HepG2 (cell line): ENCODE measurements around the gene SLC39A1. TPM values are rescaled to one million over a fixed set of nuclear protein-coding genes. Genes with fewer than 3 reads are reported as not detected.
A peak's percentile ranks its signal among the peaks of the same experiment; 100 is the strongest.

Source experiments
- ATAC-seq: fragments of 200-7000 bp; cut with Tn5 transposase; 3 replicates; pipeline ENCODE4 v1.9.1; 2020; ENCODE audit warnings: mild to moderate bottlenecking, moderate library complexity
- BruUV-seq: library from RNA; stranded (reverse); fragments of 400-500 nt; replicated peaks from 2 replicates; lab custom pipeline; 2021; lab: Mats Ljungman, UMichigan
- CTCF ChIA-PET: fragments of 300-600 bp; formaldehyde crosslinking; extraction: SDS; loops from one replicate; lab custom pipeline; 2021; ENCODE audit warnings: low total read pairs, inconsistent platforms, low intra/inter-chr PET ratio; lab: Yijun Ruan, JAX
- POLR2A ChIA-PET: fragments of 350-600 bp; sonication (Branson Sonifier 250); formaldehyde crosslinking; loops from one replicate; lab custom pipeline; 2020; ENCODE audit warnings: antibody characterized with exemption, inconsistent platforms; lab: Yijun Ruan, JAX
- DNase-seq: peaks from one replicate; pipeline ENCODE4 v3.0.0-alpha.2; 2015; ENCODE audit warnings: low spot score
- FAIRE-seq: peaks from 3 replicates; lab custom pipeline; 2011; peaks lifted over from hg19 to GRCh38; lab: Jason Lieb, UNC
- H2AFZ ChIP-seq: one replicate; pipeline ENCODE4 v1.6.1; 2011; ENCODE audit warnings: low read length, inconsistent platforms
- H3K27ac ChIP-seq: fragments of 300-600 bp; 3 replicates; pipeline ENCODE4 v1.8.0; 2011; ENCODE audit warnings: mixed run types, mild to moderate bottlenecking, mixed read lengths, low read length, inconsistent platforms; ENCODE audit not compliant: insufficient read depth; ENCODE audit errors: extremely low read length
- H3K27me3 ChIP-seq, 2 experiments: fragments of 200-600 bp in 1 of 2; 2 replicates in 1 of 2; 3 replicates in 1 of 2; pipeline versions ENCODE4 v1.6.0 to v1.8.0; 2011; ENCODE audit warnings: low read length in 2 of 2, mild to moderate bottlenecking in 2 of 2, moderate library complexity in 2 of 2, inconsistent platforms in 1 of 2; ENCODE audit not compliant: insufficient read depth in 2 of 2, control insufficient read depth in 1 of 2
- H3K36me3 ChIP-seq, 2 experiments: fragments of 200-600 bp in 1 of 2; replicated peaks in 1 of 2; 2 replicates in 1 of 2; 3 replicates in 1 of 2; pipeline versions ENCODE4 v1.5.1 to v1.8.0; 2011; ENCODE audit warnings: low read length in 2 of 2, inconsistent platforms in 1 of 2; ENCODE audit not compliant: insufficient read depth in 2 of 2, control insufficient read depth in 1 of 2
- H3K4me1 ChIP-seq: 2 replicates; pipeline ENCODE4 v1.5.1; 2012; ENCODE audit warnings: low read length, inconsistent platforms; ENCODE audit not compliant: insufficient read depth
- H3K4me2 ChIP-seq: 2 replicates; pipeline ENCODE4 v1.6.0; 2011; ENCODE audit warnings: low read depth, low read length, inconsistent platforms
- H3K4me3 ChIP-seq, 3 experiments: fragments of 200-600 bp in 1 of 3; sonication (generic), shearing (Covaris generic) in 1 of 3; replicated peaks in 1 of 3; 2 replicates each; pipeline ENCODE4 v1.5.1; 2011 to 2016; ENCODE audit warnings: low read length in 3 of 3, inconsistent platforms in 2 of 3, low read depth in 2 of 3, mild to moderate bottlenecking in 2 of 3, control low read depth in 1 of 3, mixed read lengths in 1 of 3; ENCODE audit not compliant: insufficient read depth in 1 of 3
- H3K79me2 ChIP-seq: one replicate; pipeline ENCODE4 v1.6.1; 2011; ENCODE audit warnings: low read length, inconsistent platforms; ENCODE audit not compliant: insufficient read depth
- H3K9ac ChIP-seq: 2 replicates; pipeline ENCODE4 v1.6.0; 2011; ENCODE audit warnings: mild to moderate bottlenecking, low read depth, low read length, inconsistent platforms; ENCODE audit not compliant: insufficient read depth
- H3K9me3 ChIP-seq: 2 replicates; pipeline ENCODE4 v1.5.1; 2012; ENCODE audit warnings: mild to moderate bottlenecking, low read length
- H4K20me1 ChIP-seq: 2 replicates; pipeline ENCODE4 v1.6.0; 2011; ENCODE audit warnings: inconsistent platforms, mild to moderate bottlenecking, low read length, moderate library complexity; ENCODE audit not compliant: insufficient read depth
- BORCS8-MEF2B ChIP-seq: sonication (generic); formaldehyde crosslinking; IDR thresholded peaks from 2 replicates; pipeline ENCODE4 v1.8.0; 2022; ENCODE audit warnings: mild to moderate bottlenecking, missing genetic modification reagents
- EHMT2 ChIP-seq: fragments of 200-600 bp; sonication (generic); IDR thresholded peaks from 2 replicates; pipeline ENCODE4 v1.7.0; 2017; ENCODE audit warnings: antibody characterized with exemption, low read depth, low read length, borderline replicate concordance
- FOSL2 ChIP-seq: sonication (generic); formaldehyde crosslinking; IDR thresholded peaks from 2 replicates; pipeline ENCODE4 v1.4.0; 2020; ENCODE audit warnings: missing genetic modification reagents
- FOXM1 ChIP-seq: sonication (generic); formaldehyde crosslinking; IDR thresholded peaks from 2 replicates; pipeline ENCODE4 v1.5.0; 2020; ENCODE audit warnings: missing genetic modification reagents
- KMT2A ChIP-seq: sonication (generic); formaldehyde crosslinking; IDR thresholded peaks from 2 replicates; pipeline ENCODE4 v1.4.0; 2020; ENCODE audit warnings: missing genetic modification reagents
- PHF5A ChIP-seq: IDR thresholded peaks from one replicate; pipeline ENCODE4 v1.6.1; 2018; ENCODE audit warnings: low read depth, missing genetic modification reagents; ENCODE audit not compliant: unreplicated experiment
- SRY ChIP-seq: sonication (generic); formaldehyde crosslinking; IDR thresholded peaks from 2 replicates; pipeline ENCODE4 v1.8.0; 2022; ENCODE audit warnings: mild to moderate bottlenecking, missing genetic modification reagents
- TGIF2 ChIP-seq: IDR thresholded peaks from 2 replicates; pipeline ENCODE4 v1.6.1; 2016; ENCODE audit warnings: control low read depth, missing compliant biosample characterization
- ZC3H13 ChIP-seq: sonication (generic); formaldehyde crosslinking; IDR thresholded peaks from 2 replicates; pipeline ENCODE4 v1.8.1; 2023; ENCODE audit warnings: mild to moderate bottlenecking, missing genetic modification reagents, moderate library complexity
- ZFX ChIP-seq: sonication (generic); formaldehyde crosslinking; IDR thresholded peaks from 2 replicates; pipeline ENCODE4 v1.4.0; 2020; ENCODE audit warnings: mild to moderate bottlenecking, low read depth, missing genetic modification reagents, moderate library complexity
- ZNF383 ChIP-seq: sonication (generic); formaldehyde crosslinking; IDR thresholded peaks from 2 replicates; pipeline ENCODE4 v1.4.0; 2020; ENCODE audit warnings: missing genetic modification reagents, mild to moderate bottlenecking, borderline replicate concordance
- ZNF772 ChIP-seq: sonication (generic); formaldehyde crosslinking; IDR thresholded peaks from 2 replicates; pipeline ENCODE4 v1.5.0; 2020; ENCODE audit warnings: mild to moderate bottlenecking, missing genetic modification reagents
- ZSCAN25 ChIP-seq: sonication (generic); formaldehyde crosslinking; IDR thresholded peaks from 2 replicates; pipeline ENCODE4 v1.8.0; 2022; ENCODE audit warnings: mild to moderate bottlenecking, missing genetic modification reagents
- WGBS: methylation state at CpG from one replicate; pipeline ENCODE4 v1.1.6; 2017; ENCODE audit warnings: low lambda C conversion rate; 5-methylcytosine and 5-hydroxymethylcytosine counted together
- in situ Hi-C: cut with HindIII; loops from 2 replicates; pipeline ENCODE4 v1.10.0; 2017; ENCODE audit warnings: low pct_unique_long_range_greater_than_20kb; ENCODE audit not compliant: extremely low pct_ligation_motif_present
- intact Hi-C: fragments of 100-400 bp; cut with micrococcal nuclease; formaldehyde crosslinking; loops from one replicate; pipeline ENCODE4 v1.10.0; 2022; ENCODE audit not compliant: unreplicated experiment
- polyA plus RNA-seq, 8 experiments: library from polyadenylated mRNA; depleted of rRNA in 3 of 8; stranded (reverse) in 7 of 8; unstranded in 1 of 8; fragments of >200 nt; fragmentation: Illumina TruSeq in 4 of 8; extraction: Trizol in 4 of 8; gene quantifications; 2 replicates each; pipeline versions ENCODE4 v1.2.1 to v1.2.3, GENCODE V29; 2011 to 2016; ENCODE audit warnings: low read depth in 4 of 8, missing spikeins in 1 of 8, mixed read lengths in 1 of 8; ENCODE audit not compliant: insufficient read depth in 1 of 8
- total RNA-seq, 5 experiments: library from RNA; depleted of rRNA; stranded (reverse); fragments of >200 nt; fragmentation: Illumina TruSeq; extraction: Trizol; gene quantifications; 2 replicates each; pipeline ENCODE4 v1.2.3, GENCODE V29; 2016; ENCODE audit warnings: low read depth in 1 of 5
- TF ChIP-seq, protein P1 (sequence below): sonication (generic); formaldehyde crosslinking; IDR thresholded peaks from 2 replicates; pipeline ENCODE4 v1.8.1; 2023; ENCODE audit warnings: mild to moderate bottlenecking, missing genetic modification reagents, borderline replicate concordance
- TF ChIP-seq, protein P2 (sequence below): sonication (generic); formaldehyde crosslinking; IDR thresholded peaks from 2 replicates; pipeline ENCODE4 v1.4.0; 2020; ENCODE audit warnings: missing genetic modification reagents; ENCODE audit errors: not compliant biosample characterization
- TF ChIP-seq, protein P3 (sequence below): sonication (generic); formaldehyde crosslinking; IDR thresholded peaks from 2 replicates; pipeline ENCODE4 v1.5.0; 2020; ENCODE audit warnings: mild to moderate bottlenecking, missing genetic modification reagents, moderate library complexity
- TF ChIP-seq, protein P4 (sequence below): sonication (generic); formaldehyde crosslinking; IDR thresholded peaks from 2 replicates; pipeline ENCODE4 v1.5.1; 2020; ENCODE audit warnings: mild to moderate bottlenecking, moderate library complexity, missing genetic modification reagents

Gene SLC39A1
- total and polyA plus RNA-seq, 2 of the 13 experiments (the other 11 are each of a cell fraction or from before 2014, with no cell fraction given), result 71.2 to 78.4 TPM

DNA sequence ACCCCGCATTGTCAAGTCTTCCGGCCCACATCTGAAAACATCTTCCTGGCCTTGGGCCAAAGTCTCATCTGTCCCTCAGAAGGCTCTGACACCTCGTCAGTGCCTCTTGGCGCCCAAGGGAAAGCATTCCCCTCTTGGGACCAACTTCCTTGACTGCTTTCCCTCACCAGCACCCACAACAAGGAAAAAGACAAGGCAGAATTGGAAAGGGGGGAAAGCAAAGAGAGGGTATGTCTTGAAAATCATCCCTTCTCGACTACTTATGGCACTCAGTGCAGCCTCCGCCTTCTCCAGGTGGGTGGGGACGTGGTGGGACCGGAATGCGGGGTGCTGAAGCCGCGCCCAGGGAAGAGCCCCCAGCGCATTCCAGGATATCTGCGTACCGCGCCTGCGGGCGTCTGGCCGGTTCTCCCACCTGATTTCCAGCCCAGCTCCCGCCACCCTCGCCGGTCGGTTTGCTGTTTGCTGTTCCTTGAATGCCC, 554 bp upstream of the SLC39A1 start (continued):
- 0 out of 2 replicates have a peak, but pooled peaks have one; percentile 26 for TF ChIP-seq SRY (CRISPR knock-in tag)
- TF ChIP-seq KMT2A (CRISPR knock-in tag), result 0 out of 2 replicates have a peak, but pooled peaks have one; percentile 22
- TF ChIP-seq ZFX (CRISPR knock-in tag), result peak; percentile 51; the same call in 1 of the 2 replicates
- no peak for TF ChIP-seq FOXM1
- peak; percentile 78 for TF ChIP-seq ZNF772 (CRISPR knock-in tag)

DNA sequence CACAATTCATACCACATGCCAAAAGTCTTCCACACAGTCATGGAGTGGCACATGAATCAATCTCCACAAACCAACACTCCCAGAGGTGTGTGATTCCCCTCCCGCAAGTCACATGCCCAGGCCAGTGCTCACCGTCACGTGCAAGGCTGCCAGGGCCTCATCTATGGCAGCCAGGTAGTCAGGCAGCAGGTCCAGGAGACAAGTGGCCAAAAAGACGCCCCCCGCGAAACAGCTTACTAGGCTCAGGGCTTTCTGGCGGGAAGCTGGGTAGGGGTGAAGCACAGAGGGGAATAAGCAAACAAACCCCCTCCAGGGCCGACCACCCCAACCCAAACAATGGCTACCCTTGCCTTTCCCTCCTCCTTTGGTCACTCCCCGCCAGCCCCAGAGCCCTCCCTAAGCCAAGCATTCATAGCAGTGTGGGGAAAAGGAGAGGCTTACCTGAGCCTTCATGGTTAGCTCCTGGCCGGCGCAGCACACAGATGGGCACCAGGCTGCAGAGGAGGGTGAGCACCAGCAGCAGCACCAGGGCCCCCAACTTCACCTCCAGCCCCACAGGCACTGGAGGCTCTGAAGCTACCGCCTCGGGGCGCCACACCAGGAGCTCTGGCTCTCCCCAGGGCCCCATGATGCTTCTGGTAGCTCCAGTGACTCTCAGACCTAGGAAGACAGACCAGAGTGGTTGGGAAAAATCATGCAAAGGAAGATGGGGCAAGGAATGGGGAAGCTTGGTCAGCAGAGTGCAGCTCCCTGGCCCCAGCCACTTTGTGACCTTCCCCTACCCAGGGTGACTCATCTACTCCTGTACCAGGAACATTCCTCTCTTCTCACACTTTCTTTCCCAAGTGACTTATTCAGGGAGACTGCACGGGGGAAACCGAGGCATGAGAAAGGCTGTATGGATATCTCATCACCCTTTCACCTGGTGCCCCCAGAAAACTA, 978 bp downstream of the SLC39A1 start:
- H3K9me3 ChIP-seq, result no peaks in the 10 kb centered on the region
- CTCF ChIA-PET, result no interaction called here
- ATAC-seq (peak; percentile 0; the same call in 1 of the 3 replicates), FAIRE-seq (no peak), DNase-seq (peak; percentile 26)
- intact Hi-C loops, result no loop called here
- peaks cover 48% of the 10 kb centered on the region for H3K4me1 ChIP-seq
- peaks cover 0 to 6% of the 10 kb centered on the region in 2 experiments; a peak in 1 of 5 replicates for H3K27me3 ChIP-seq
- H3K79me2 ChIP-seq, result peaks cover 35% of the 10 kb centered on the region
- no peak overlapping the region for H2AFZ ChIP-seq
- H3K36me3 ChIP-seq, result peaks cover 0 to 13% of the 10 kb centered on the region in 2 experiments; a peak in 1 of 5 replicates
- peak overlapping the region; percentile 89 for H3K9ac ChIP-seq
- 52% methylated on average over 14 of the region's 16 CpGs for WGBS
- H3K27ac ChIP-seq, result peak overlapping the region; percentile 79
- H4K20me1 ChIP-seq, result no peaks in the 10 kb centered on the region
- POLR2A ChIA-PET, result interaction anchor here (1.0 to 10.0 kb wide), 8 partner anchors 9 to 257 kb away, joined by 4 to 209 read pairs (median 22); partner anchors contain the start of genes DENND4B, GATAD2B, JTB and RAB13
- in situ Hi-C loops, result no loop called here
- H3K4me3 ChIP-seq, result peak overlapping the region; percentile 85 to 92 (median 90)
- BruUV-seq, result no TSS peak
- H3K4me2 ChIP-seq, result peak overlapping the region; percentile 98
- no peak for TF ChIP-seq TGIF2 (CRISPR knock-in tag)
- TF ChIP-seq, protein P1, sequence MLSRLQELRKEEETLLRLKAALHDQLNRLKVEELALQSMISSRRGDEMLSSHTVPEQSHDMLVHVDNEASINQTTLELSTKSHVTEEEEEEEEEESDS (CRISPR knock-in tag), result no peak
- TF ChIP-seq, protein P2, sequence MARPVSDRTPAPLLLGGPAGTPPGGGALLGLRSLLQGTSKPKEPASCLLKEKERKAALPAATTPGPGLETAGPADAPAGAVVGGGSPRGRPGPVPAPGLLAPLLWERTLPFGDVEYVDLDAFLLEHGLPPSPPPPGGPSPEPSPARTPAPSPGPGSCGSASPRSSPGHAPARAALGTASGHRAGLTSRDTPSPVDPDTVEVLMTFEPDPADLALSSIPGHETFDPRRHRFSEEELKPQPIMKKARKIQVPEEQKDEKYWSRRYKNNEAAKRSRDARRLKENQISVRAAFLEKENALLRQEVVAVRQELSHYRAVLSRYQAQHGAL (CRISPR knock-in tag), result peak; percentile 1
- no peak for TF ChIP-seq BORCS8-MEF2B (CRISPR knock-in tag)
- peak; percentile 64; the same call in 1 of the 2 replicates for TF ChIP-seq SRY (CRISPR knock-in tag)
- no peak for TF ChIP-seq ZNF383 (CRISPR knock-in tag)
- TF ChIP-seq, protein P3, sequence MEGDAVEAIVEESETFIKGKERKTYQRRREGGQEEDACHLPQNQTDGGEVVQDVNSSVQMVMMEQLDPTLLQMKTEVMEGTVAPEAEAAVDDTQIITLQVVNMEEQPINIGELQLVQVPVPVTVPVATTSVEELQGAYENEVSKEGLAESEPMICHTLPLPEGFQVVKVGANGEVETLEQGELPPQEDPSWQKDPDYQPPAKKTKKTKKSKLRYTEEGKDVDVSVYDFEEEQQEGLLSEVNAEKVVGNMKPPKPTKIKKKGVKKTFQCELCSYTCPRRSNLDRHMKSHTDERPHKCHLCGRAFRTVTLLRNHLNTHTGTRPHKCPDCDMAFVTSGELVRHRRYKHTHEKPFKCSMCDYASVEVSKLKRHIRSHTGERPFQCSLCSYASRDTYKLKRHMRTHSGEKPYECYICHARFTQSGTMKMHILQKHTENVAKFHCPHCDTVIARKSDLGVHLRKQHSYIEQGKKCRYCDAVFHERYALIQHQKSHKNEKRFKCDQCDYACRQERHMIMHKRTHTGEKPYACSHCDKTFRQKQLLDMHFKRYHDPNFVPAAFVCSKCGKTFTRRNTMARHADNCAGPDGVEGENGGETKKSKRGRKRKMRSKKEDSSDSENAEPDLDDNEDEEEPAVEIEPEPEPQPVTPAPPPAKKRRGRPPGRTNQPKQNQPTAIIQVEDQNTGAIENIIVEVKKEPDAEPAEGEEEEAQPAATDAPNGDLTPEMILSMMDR (CRISPR knock-in tag), result peak; percentile 33
- TF ChIP-seq PHF5A (CRISPR knock-in tag), result no peak
- TF ChIP-seq ZC3H13 (CRISPR knock-in tag), result 0 out of 2 replicates have a peak, but pooled peaks have one; percentile 28
- TF ChIP-seq ZSCAN25 (CRISPR knock-in tag), result peak; percentile 70; the same call in 1 of the 2 replicates
- TF ChIP-seq EHMT2, result no peak
- TF ChIP-seq FOSL2, result peak; percentile 83
- TF ChIP-seq, protein P4, sequence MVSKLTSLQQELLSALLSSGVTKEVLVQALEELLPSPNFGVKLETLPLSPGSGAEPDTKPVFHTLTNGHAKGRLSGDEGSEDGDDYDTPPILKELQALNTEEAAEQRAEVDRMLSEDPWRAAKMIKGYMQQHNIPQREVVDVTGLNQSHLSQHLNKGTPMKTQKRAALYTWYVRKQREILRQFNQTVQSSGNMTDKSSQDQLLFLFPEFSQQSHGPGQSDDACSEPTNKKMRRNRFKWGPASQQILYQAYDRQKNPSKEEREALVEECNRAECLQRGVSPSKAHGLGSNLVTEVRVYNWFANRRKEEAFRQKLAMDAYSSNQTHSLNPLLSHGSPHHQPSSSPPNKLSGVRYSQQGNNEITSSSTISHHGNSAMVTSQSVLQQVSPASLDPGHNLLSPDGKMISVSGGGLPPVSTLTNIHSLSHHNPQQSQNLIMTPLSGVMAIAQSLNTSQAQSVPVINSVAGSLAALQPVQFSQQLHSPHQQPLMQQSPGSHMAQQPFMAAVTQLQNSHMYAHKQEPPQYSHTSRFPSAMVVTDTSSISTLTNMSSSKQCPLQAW (CRISPR knock-in tag), result peak; percentile 0; the same call in 1 of the 2 replicates
